GM12873 (cell line): ENCODE results near the gene DDX49.

Experiments
- CTCF ChIP-seq: IDR thresholded peaks from 2 replicates; pipeline ENCODE4 v1.5.1; 2012; ENCODE audit warnings: low read depth, mild to moderate bottlenecking, moderate library complexity, low read length, control low read depth; ENCODE audit not compliant: insufficient read depth; ENCODE audit errors: missing control alignments

DDX49 gene

GRCh38 chr19:18933297-18933696, 13.8 kb downstream of the DDX49 start:
- no peak for TF ChIP-seq CTCF

DNA sequence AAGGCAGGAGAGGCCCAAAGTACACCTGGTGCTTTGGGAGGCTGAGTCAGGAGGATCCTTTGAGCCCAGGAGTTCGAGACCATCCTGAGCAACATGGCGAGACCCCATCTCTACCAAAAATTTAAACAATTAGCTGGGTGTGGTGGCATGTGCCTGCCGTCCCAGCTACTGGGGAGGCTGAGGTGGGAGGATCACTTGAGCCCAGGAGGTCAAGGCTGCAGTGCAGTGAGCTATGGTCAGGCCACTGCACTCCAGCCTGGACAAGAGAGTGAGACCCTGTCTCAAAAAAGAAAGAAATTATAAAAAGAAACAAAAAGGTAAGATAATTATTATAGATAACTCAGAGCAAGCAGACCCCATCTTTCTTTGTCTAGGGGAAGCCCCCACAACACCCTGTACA, 19.6 kb downstream of the DDX49 start:
- no peak for TF ChIP-seq CTCF

DNA sequence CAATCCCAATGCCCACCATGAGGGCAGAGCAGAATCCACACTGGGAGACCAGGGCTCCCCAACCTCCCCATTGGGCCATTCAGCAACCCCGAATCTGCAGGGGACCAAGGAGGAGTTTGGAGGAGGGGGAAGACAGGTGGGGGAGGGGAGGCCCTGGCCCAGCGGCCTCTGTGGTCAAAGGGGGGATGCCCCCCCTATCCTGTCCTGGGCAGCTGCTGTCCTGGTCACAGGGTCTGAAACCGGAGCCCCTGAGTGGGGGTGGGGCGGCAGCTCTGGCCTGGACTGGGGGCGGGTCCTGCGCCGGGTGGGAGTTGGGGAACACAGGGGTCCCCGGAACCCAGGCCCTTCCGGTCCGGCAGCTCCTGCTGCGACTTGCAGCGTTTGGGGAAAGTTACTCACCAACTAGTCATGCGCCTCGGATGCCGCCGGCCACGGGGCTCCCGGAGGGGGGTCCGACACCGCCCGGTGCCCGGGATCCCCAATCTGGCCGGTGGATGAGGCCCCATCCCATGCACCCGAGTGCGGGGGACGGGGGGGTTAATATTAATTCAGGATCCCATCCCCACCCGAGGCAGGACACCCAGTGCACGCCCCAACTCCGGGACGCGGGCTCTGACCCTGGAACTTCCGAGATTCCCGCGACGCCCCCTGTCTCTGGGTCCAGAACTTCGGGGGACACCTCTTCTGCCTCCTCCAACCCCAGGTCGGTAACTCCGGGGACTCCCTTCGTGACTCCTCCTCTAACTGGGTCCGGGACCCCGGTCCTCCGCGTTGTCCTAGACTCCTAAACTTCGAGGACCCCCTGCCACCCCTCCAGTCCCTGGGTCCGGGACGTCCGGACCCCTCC, 20.6 kb downstream of the DDX49 start:
- TF ChIP-seq CTCF, result no peak

DNA sequence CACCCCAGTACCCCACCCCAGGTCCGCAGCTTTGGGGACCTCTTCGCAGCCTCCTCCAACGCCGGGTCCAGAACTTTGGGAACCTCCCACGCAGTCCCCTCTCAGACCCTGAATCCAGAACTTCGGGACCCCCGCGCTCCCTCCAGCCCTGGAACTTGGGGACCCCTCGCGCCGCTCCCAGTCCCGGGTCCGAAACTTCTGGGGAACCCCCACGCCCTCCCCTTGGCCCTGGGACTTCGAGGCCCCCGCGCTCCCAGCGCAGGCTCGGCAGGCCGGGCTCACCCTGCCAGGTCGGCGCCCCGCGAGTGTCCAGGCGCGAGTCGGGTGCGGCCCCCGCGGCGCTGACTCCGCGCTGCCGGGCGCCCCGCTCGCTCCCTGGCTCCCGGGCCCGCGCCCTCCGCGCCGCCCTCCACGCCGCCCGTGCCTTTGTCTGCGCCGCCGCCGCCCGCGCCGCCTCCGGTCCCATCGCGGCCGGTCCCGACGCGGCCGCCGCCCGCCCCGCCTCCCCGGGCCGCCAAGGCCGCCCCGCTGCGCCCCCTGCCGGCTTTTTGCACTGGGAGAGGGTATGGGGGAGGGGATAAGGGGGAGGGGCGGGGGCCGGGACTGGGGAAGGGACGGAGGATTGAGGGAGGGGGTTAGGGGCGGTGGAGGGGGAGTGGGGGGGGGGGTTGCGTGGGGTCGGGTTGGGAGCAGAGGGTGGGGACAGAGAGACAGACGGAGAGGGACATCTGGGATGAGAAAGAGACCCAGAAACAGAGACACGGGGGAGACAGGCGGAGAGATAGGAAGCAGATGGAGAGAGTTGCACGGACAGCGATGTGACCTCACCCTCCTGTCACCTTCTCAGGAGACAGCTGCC, 21.5 kb downstream of the DDX49 start, which contains the start of gene HOMER3:
Gene HOMER3, minus strand, starts transcription at position 449 of the 859 bp plus-strand sequence. CDS start 2,235 bp downstream, outside the sequence.
- peak; percentile 27 for TF ChIP-seq CTCF

DNA sequence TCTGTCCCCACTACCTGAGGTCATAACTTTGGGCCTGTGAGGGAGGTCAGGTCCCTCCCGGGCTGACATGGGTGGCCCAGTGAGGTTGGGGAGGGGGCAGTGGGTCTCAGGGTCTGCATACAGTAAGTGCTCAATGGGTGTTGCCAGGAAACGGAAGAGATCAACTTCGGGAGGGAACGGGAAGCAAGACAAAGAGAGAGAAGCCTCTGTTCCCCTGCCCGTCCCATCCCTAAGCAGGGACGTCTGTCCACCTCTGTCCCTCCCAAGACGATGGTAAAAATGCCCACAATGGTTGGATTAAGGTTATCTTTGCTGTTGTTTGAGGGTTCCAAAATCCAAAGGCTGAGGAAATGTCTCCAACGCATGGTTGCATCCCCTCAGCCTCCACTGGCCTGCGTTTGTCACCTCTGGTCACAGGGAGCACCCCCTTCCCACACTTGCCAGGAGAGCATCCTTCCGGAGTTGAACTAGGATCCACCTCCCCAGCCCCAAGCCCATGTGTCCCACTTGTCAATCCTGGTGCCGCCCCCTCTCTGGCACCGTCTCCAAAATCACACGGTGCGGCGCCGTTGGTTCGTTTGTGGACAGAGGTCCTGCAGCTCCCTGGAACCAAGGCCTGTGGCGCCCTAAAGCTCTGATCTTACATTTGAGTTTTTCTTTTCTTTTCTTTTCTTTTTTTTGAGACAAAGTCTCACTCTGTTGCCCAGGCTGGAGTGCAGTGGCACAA, 22.3 kb downstream of the DDX49 start:
- no peak for TF ChIP-seq CTCF

DNA sequence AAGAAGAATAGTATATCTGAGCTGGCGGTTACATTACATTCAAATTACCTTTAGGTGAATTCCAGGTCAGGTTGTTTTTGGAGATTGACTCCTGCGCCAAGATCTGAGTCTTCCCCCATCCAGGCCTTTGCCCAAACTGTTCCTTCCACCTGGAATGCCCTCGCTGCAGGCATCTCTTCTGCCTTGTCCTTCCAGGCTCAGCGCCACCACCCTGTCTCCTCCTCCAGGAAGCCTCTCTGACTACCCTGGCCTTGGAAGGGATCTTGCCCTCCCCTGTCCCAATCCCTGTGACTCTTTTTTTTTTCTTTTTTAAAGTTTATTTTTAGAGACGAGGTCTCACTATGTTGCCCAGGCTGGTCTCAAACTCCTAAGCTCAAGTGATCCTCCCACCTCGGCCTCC, 23.2 kb downstream of the DDX49 start:
- TF ChIP-seq CTCF, result no peak
